Pancreas (tissue), 10 donors: Measurements from ENCODE around the gene NEDD4. TPM values are rescaled to one million over a fixed set of nuclear protein-coding genes. Genes with fewer than 3 reads are reported as not detected.

Experiments
- ATAC-seq, 4 donors: fragments of 200-7000 bp; cut with Tn5 transposase; one replicate each; pipeline versions ENCODE4 v1.8.0 to v1.9.1; 2020; ENCODE audit warnings: mild to moderate bottlenecking in 4 of 4, moderate library complexity in 4 of 4
- DNase-seq, 6 donors: peaks; one replicate each; pipeline ENCODE4 v3.0.0-alpha.2; 2020
- FAIRE-seq: peaks from 2 replicates; lab custom pipeline; 2012; peaks lifted over from hg19 to GRCh38; lab: Jason Lieb, UNC
- H3K27ac ChIP-seq, 4 donors: fragments of 200-600 bp; sonication (generic); 1 replicate in 3 of 4; 2 replicates in 1 of 4; pipeline versions ENCODE4 v1.5.0 to v1.8.0; 2020
- H3K27me3 ChIP-seq, 4 donors: fragments of 200-600 bp; one replicate each; pipeline ENCODE4 v1.8.0; 2021
- H3K36me3 ChIP-seq, 3 donors: fragments of 200-600 bp; sonication (generic) in 1 of 3; one replicate each; pipeline versions ENCODE4 v1.5.0 to v1.8.0; 2020 to 2021
- H3K4me1 ChIP-seq, 3 donors: fragments of 200-600 bp; one replicate each; pipeline ENCODE4 v1.8.0; 2021
- H3K4me3 ChIP-seq, 4 donors: fragments of 200-600 bp; sonication (generic) in 2 of 4; one replicate each; pipeline versions ENCODE4 v1.5.0 to v1.8.0; 2020 to 2021
- H3K9me3 ChIP-seq, 4 donors: fragments of 200-600 bp; one replicate each; pipeline ENCODE4 v1.8.0; 2021
- CTCF ChIP-seq, 4 donors: fragments of 200-600 bp; sonication (generic) in 3 of 4; IDR thresholded peaks; one replicate each; pipeline versions ENCODE4 v1.5.0 to v1.8.0; 2021; ENCODE audit warnings: antibody characterized with exemption in 4 of 4
- WGBS, 2 donors: extraction: QIAGEN DNeasy Blood & Tissue Kit; methylation state at CpG; one replicate each; pipeline ENCODE4 v1.1.7; 2013; 5-methylcytosine and 5-hydroxymethylcytosine counted together
- intact Hi-C, 3 donors: fragments of 100-400 bp; cut with DNase I; formaldehyde crosslinking; loops; one replicate each; pipeline versions ENCODE4 v1.11.1 to v1.14.2; 2022
- polyA plus RNA-seq, 2 donors: library from polyadenylated mRNA; stranded (reverse); fragments of 200-250 nt; gene quantifications; one replicate each; pipeline ENCODE4 v1.2.3, GENCODE V29; 2013
- total RNA-seq, 6 donors: library from RNA; stranded (reverse); fragmentation: NEBNext Ultra II Directional in 4 of 6; extraction: Animal tissue kit (Norgen Biotek cat#: 25700) in 4 of 6; gene quantifications; one replicate each; pipeline versions ENCODE4 v1.2.1 to v1.2.4, GENCODE V29; 2021 to 2023
- donor health status: healthy with polysubstance abuse.
- donor health status: DM: no; HTN: no; CAD: no; lungs with moderate emphysema.
- donor health status: DM: no; HTN: no; CAD: no.
- donor health status: control.
- donor health status: control.
- donor health status: Bipolar disorder and iron deficiency.
- donor health status: DM: yes; HTN: yes; CAD: no.
- donor health status: DM: no; HTN: no; CAD: no.
- donor health status: DM: no; HTN: no; CAD: no.
- donor health status: DM: yes; HTN: yes; CAD: no.

NEDD4 gene
- total and polyA plus RNA-seq, 8 donors = 1.4 to 9.5 (median 4.6) TPM

- intact Hi-C loops = no loop called here
- Histone ChIP-seq H3K27ac (no peak overlapping the region), H3K36me3 (no peaks in the 10 kb centered on the region), H3K27me3 (no peaks in the 10 kb centered on the region), H3K9me3 (no peaks in the 10 kb centered on the region), H3K4me1 (no peaks in the 10 kb centered on the region), H3K4me3 (no peak overlapping the region)
- TF ChIP-seq CTCF (IDR thresholded peaks at IDR 0.05) = no peak
- ATAC-seq (no peak), DNase-seq (no peak), FAIRE-seq (no peak)
- WGBS, 2 donors = 86 to 89% methylated on average over 10 of the region's 10 CpGs
These were observed 26.5 kb upstream of the NEDD4 start for GRCh38 chr15:56019819-56020486.

- ATAC-seq (no peak), FAIRE-seq (no peak), DNase-seq (no peak)
- Histone ChIP-seq H3K9me3 (no peaks in the 10 kb centered on the region), H3K4me3 (no peak overlapping the region), H3K36me3 (no peaks in the 10 kb centered on the region), H3K4me1 (no peaks in the 10 kb centered on the region), H3K27me3 (no peaks in the 10 kb centered on the region), H3K27ac (no peak overlapping the region)
- TF ChIP-seq CTCF (IDR thresholded peaks at IDR 0.05) = no peak
- intact Hi-C loops = no loop called here
- 67 to 76% methylated on average over 11 of the region's 11 CpGs for WGBS, 2 donors
These were observed 25.8 kb upstream of the NEDD4 start for GRCh38 chr15:56019060-56019793.

GRCh38 chr15:56017920-56018319 lies 24.5 kb upstream of the NEDD4 start:
- no peaks in the 10 kb centered on the region for H3K9me3 ChIP-seq
- no peak for TF ChIP-seq CTCF (IDR thresholded peaks at IDR 0.05)
- H3K4me1 ChIP-seq = no peaks in the 10 kb centered on the region
- DNase-seq = no peak
- no peak overlapping the region for H3K4me3 ChIP-seq
- WGBS, 2 donors = 0 to 7% methylated on average over 1 of the region's 1 CpG
- intact Hi-C loops = no loop called here
- H3K36me3 ChIP-seq = no peaks in the 10 kb centered on the region
- ATAC-seq = no peak
- no peak for FAIRE-seq
- H3K27me3 ChIP-seq = no peaks in the 10 kb centered on the region
- H3K27ac ChIP-seq = no peak overlapping the region

- 44 to 56% methylated on average over 5 of the region's 5 CpGs for WGBS, 2 donors
- no peak for DNase-seq
- Histone ChIP-seq H3K9me3 (no peaks in the 10 kb centered on the region), H3K36me3 (no peaks in the 10 kb centered on the region), H3K27ac (no peak overlapping the region), H3K4me1 (no peaks in the 10 kb centered on the region), H3K27me3 (no peaks in the 10 kb centered on the region), H3K4me3 (no peak overlapping the region)
- no peak for ATAC-seq
- no peak for TF ChIP-seq CTCF (IDR thresholded peaks at IDR 0.05)
- FAIRE-seq = no peak
- intact Hi-C loops = no loop called here
These were observed 24.1 kb upstream of the NEDD4 start for GRCh38 chr15:56017511-56017910.

DNA sequence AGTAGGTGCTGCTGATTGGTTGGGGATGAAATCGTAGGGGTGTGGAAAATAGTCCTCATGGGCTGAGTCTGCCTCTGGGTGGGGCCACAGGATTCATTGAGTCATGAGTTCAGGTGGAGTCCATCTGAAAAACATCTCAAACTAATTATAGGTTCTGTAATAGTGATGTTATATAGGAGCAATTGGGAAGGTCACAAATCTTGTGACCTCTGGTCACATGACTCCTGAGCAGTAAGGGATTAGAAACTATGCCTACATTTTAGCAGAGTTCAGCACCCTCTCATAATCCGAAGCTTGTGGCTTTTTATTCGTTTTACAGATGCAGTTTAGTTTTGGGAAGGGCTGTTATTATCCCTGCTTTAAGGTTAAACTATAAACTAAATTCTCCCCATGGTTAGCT lies 22.9 kb upstream of the NEDD4 start:
- DNase-seq (no peak), ATAC-seq (no peak), FAIRE-seq (no peak)
- 50 to 69% methylated on average over 3 of the region's 3 CpGs for WGBS, 2 donors
- no peaks in the 10 kb centered on the region for H3K27me3 ChIP-seq
- no peak overlapping the region for H3K27ac ChIP-seq
- H3K36me3 ChIP-seq = no peaks in the 10 kb centered on the region
- intact Hi-C loops = no loop called here
- no peak overlapping the region for H3K4me3 ChIP-seq
- H3K9me3 ChIP-seq = no peaks in the 10 kb centered on the region
- no peaks in the 10 kb centered on the region for H3K4me1 ChIP-seq
- no peak for TF ChIP-seq CTCF (IDR thresholded peaks at IDR 0.05)
